RWPE2 (cell line): ENCODE data around the gene B3GAT1.

Experiments used
- ATAC-seq: fragments of 200-7000 bp; cut with Tn5 transposase; 3 replicates; pipeline ENCODE4 v1.9.1; 2021; ENCODE audit warnings: low read depth
- DNase-seq: peaks from one replicate; pipeline ENCODE4 v3.0.0-alpha.2; 2020; ENCODE audit warnings: low spot score
- H3K27ac ChIP-seq: fragments of 450-650 bp; 2 replicates; pipeline ENCODE4 v1.5.1; 2017; ENCODE audit warnings: mild to moderate bottlenecking; ENCODE audit not compliant: poor library complexity, severe bottlenecking
- H3K27me3 ChIP-seq: fragments of 250-450 bp; sonication (Bioruptor Pico); 2 replicates; pipeline ENCODE4 v1.5.1; 2021; ENCODE audit warnings: mild to moderate bottlenecking, moderate library complexity; ENCODE audit not compliant: insufficient read depth, poor library complexity, severe bottlenecking
- H3K36me3 ChIP-seq: fragments of 250-450 bp; sonication (Bioruptor Pico); 2 replicates; pipeline ENCODE4 v1.5.1; 2020; ENCODE audit warnings: low read depth, mild to moderate bottlenecking, moderate library complexity
- H3K4me1 ChIP-seq: fragments of 250-450 bp; sonication (Bioruptor Pico); 2 replicates; pipeline ENCODE4 v1.5.1; 2021; ENCODE audit warnings: mild to moderate bottlenecking, moderate library complexity; ENCODE audit not compliant: insufficient read depth, poor library complexity, severe bottlenecking
- H3K4me3 ChIP-seq: fragments of 250-450 bp; sonication (Bioruptor Pico); 2 replicates; pipeline ENCODE4 v1.5.1; 2021; ENCODE audit warnings: mild to moderate bottlenecking, moderate library complexity; ENCODE audit not compliant: severe bottlenecking
- H3K9me3 ChIP-seq: fragments of 250-450 bp; sonication (Bioruptor Pico); 2 replicates; pipeline ENCODE4 v1.5.1; 2021; ENCODE audit warnings: mild to moderate bottlenecking, moderate library complexity; ENCODE audit not compliant: severe bottlenecking
- CTCF ChIP-seq: fragments of 450-650 bp; IDR thresholded peaks from one replicate; pipeline ENCODE4 v1.5.1; 2017; ENCODE audit warnings: mild to moderate bottlenecking, moderate library complexity; ENCODE audit not compliant: poor library complexity, severe bottlenecking

Gene B3GAT1

GRCh38 chr11:134425816-134426536, 13.9 kb upstream of the B3GAT1 start:
- H3K36me3 ChIP-seq: no peaks in the 10 kb centered on the region
- ATAC-seq (no peak), DNase-seq (no peak)
- TF ChIP-seq CTCF: no peak
- H3K9me3 ChIP-seq: no peaks in the 10 kb centered on the region
- H3K27ac ChIP-seq: no peak overlapping the region
- no peak overlapping the region for H3K4me3 ChIP-seq
- no peaks in the 10 kb centered on the region for H3K4me1 ChIP-seq
- peaks cover 3% of the 10 kb centered on the region for H3K27me3 ChIP-seq

GRCh38 chr11:134425413-134425812, 13.4 kb upstream of the B3GAT1 start:
- ATAC-seq: no peak
- peaks cover 3% of the 10 kb centered on the region for H3K27me3 ChIP-seq
- H3K4me3 ChIP-seq: no peak overlapping the region
- DNase-seq: no peak
- H3K36me3 ChIP-seq: no peaks in the 10 kb centered on the region
- no peak overlapping the region for H3K27ac ChIP-seq
- no peaks in the 10 kb centered on the region for H3K9me3 ChIP-seq
- H3K4me1 ChIP-seq: no peaks in the 10 kb centered on the region
- no peak for TF ChIP-seq CTCF

GRCh38 chr11:134423106-134423505, 11.1 kb upstream of the B3GAT1 start:
- Histone ChIP-seq H3K4me3 (no peak overlapping the region), H3K9me3 (no peaks in the 10 kb centered on the region)
- ATAC-seq: no peak

GRCh38 chr11:134417871-134418840, 6.1 kb upstream of the B3GAT1 start:
- Histone ChIP-seq H3K27ac (no peak overlapping the region), H3K9me3 (no peaks in the 10 kb centered on the region), H3K36me3 (no peaks in the 10 kb centered on the region), H3K4me3 (no peak overlapping the region), H3K27me3 (peaks cover 32% of the 10 kb centered on the region), H3K4me1 (no peaks in the 10 kb centered on the region)
- no peak for TF ChIP-seq CTCF
- DNase-seq (no peak), ATAC-seq (peak; percentile 68; the same call in 2 of the 3 replicates)

More at GRCh38 chr11:134423106-134423505, 11.1 kb upstream of the B3GAT1 start:
- DNase-seq: no peak
- no peak overlapping the region for H3K27ac ChIP-seq
- no peaks in the 10 kb centered on the region for H3K36me3 ChIP-seq
- H3K27me3 ChIP-seq: peaks cover 9% of the 10 kb centered on the region
- TF ChIP-seq CTCF: no peak
- H3K4me1 ChIP-seq: no peaks in the 10 kb centered on the region
